HFFc6 (cell line): Measurements from ENCODE around the gene ACACB. TPM values are rescaled to one million over a fixed set of nuclear protein-coding genes. Genes with fewer than 3 reads are reported as not detected.

ENCODE experiments used
- DNase-seq: peaks from one replicate; pipeline ENCODE4 v3.0.0-alpha.2; 2018
- H3K27ac Mint-ChIP-seq: 2 replicates; pipeline ENCODE4 v1.8.0; 2020; ENCODE audit warnings: mild to moderate bottlenecking, mixed read lengths
- H3K27me3 Mint-ChIP-seq: 2 replicates; pipeline ENCODE4 v1.8.0; 2021; ENCODE audit warnings: mild to moderate bottlenecking, moderate library complexity, mixed read lengths; ENCODE audit not compliant: insufficient read depth
- H3K36me3 Mint-ChIP-seq: 2 replicates; pipeline ENCODE4 v1.8.0; 2021; ENCODE audit warnings: low read depth, mixed read lengths
- H3K4me1 Mint-ChIP-seq: 2 replicates; pipeline ENCODE4 v1.8.0; 2020; ENCODE audit warnings: low read depth, mixed read lengths
- H3K4me3 Mint-ChIP-seq: 2 replicates; pipeline ENCODE4 v1.8.0; 2020; ENCODE audit warnings: mild to moderate bottlenecking, moderate library complexity, mixed read lengths
- H3K9me3 Mint-ChIP-seq: 2 replicates; pipeline ENCODE4 v1.8.0; 2020; ENCODE audit warnings: mild to moderate bottlenecking, mixed read lengths
- total RNA-seq, 6 experiments: library from RNA; stranded (reverse); fragmentation: NEBNext Ultra II Directional; extraction: Animal tissue kit (Norgen Biotek cat#: 25700); gene quantifications; 2 replicates in 1 of 6; 3 replicates in 5 of 6; pipeline ENCODE4 v1.2.3, GENCODE V29; 2021
- TF ChIP-seq, protein P1 (sequence below): fragments of 200-600 bp; sonication (generic); IDR thresholded peaks from 2 replicates; pipeline ENCODE4 v1.5.0; 2021; ENCODE audit warnings: antibody characterized with exemption, mild to moderate bottlenecking

ACACB gene
- total RNA-seq, 6 experiments from 2014 or later, result 1.0 to 2.1 (median 1.3) TPM

DNA sequence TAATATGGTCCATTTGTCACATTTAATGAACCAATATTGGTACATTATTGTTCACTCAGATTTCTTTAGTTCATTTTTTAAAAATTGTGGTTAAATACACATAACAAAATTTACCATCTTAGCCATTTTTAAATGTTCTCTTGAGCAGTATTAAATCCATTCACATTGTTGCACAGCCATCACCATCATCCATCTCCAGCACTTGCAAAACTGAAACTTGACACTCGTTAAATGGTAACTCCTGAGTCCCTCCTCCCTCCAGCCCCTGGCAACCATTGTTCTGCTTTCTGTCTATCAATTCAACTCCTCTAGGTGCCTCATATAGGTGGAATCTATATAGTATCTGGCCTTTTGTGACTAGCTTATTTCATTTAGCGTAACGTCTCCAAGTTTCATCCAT lies 86.4 kb downstream of the ACACB start:
- no peak overlapping the region for H3K4me3 Mint-ChIP-seq
- H3K9me3 Mint-ChIP-seq, result peaks cover 8% of the 10 kb centered on the region; the same call in 1 of the 2 replicates
- H3K27me3 Mint-ChIP-seq, result no peaks in the 10 kb centered on the region; the same call in none of the 2 replicates
- TF ChIP-seq, protein P1, sequence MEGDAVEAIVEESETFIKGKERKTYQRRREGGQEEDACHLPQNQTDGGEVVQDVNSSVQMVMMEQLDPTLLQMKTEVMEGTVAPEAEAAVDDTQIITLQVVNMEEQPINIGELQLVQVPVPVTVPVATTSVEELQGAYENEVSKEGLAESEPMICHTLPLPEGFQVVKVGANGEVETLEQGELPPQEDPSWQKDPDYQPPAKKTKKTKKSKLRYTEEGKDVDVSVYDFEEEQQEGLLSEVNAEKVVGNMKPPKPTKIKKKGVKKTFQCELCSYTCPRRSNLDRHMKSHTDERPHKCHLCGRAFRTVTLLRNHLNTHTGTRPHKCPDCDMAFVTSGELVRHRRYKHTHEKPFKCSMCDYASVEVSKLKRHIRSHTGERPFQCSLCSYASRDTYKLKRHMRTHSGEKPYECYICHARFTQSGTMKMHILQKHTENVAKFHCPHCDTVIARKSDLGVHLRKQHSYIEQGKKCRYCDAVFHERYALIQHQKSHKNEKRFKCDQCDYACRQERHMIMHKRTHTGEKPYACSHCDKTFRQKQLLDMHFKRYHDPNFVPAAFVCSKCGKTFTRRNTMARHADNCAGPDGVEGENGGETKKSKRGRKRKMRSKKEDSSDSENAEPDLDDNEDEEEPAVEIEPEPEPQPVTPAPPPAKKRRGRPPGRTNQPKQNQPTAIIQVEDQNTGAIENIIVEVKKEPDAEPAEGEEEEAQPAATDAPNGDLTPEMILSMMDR, result no peak
- peaks cover 4% of the 10 kb centered on the region; the same call in 1 of the 2 replicates for H3K36me3 Mint-ChIP-seq
- no peaks in the 10 kb centered on the region for H3K4me1 Mint-ChIP-seq
- no peak overlapping the region for H3K27ac Mint-ChIP-seq
- DNase-seq, result no peak

DNA sequence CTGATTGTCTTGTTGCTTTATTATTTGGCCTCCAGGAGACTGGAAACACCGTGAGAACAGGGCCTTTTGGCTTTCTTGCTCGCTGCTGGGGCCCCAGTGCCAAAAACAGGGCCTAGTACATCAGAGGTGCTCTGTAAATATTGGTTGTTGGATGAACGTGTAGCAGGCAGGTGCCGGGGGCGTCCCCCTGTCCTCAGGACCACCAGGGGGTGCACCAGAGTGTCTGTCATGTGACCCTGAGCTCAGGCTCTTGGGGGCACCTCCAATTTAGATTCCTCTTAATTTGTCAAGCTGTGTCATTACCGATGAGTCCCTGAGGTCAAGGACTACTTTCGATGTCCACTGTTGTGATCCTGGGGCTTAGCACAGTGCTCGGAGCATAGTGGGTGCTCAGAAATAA lies 87.1 kb downstream of the ACACB start:
- no peak overlapping the region for H3K27ac Mint-ChIP-seq
- TF ChIP-seq, protein P1, result no peak
- no peak overlapping the region for H3K4me3 Mint-ChIP-seq
- DNase-seq, result no peak
- H3K36me3 Mint-ChIP-seq, result peaks cover 4% of the 10 kb centered on the region; the same call in 1 of the 2 replicates
- no peaks in the 10 kb centered on the region; the same call in none of the 2 replicates for H3K27me3 Mint-ChIP-seq
- H3K9me3 Mint-ChIP-seq, result peaks cover 8% of the 10 kb centered on the region; the same call in 1 of the 2 replicates
- no peaks in the 10 kb centered on the region for H3K4me1 Mint-ChIP-seq

DNA sequence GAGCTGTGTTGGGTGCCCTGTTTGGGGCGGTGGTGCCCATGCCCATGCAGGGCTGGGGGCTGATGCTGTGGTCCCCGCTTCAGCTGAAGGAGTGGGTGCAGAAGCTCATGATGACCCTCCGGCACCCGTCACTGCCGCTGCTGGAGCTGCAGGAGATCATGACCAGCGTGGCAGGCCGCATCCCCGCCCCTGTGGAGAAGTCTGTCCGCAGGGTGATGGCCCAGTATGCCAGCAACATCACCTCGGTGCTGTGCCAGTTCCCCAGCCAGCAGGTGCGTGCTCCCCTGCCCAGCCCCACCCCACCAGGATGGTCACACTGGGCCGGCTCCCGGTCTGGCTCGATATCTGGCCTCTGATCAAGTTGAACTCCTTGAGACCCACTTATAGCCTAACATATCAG lies 92.7 kb downstream of the ACACB start:
- Mint-ChIP-seq H3K36me3 (peaks cover 4% of the 10 kb centered on the region; the same call in 1 of the 2 replicates), H3K27me3 (no peaks in the 10 kb centered on the region; the same call in 1 of the 2 replicates), H3K4me3 (no peak overlapping the region), H3K27ac (no peak overlapping the region), H3K9me3 (peaks cover 4% of the 10 kb centered on the region; the same call in 1 of the 2 replicates), H3K4me1 (no peaks in the 10 kb centered on the region)
- no peak for DNase-seq
- TF ChIP-seq, protein P1, result no peak

DNA sequence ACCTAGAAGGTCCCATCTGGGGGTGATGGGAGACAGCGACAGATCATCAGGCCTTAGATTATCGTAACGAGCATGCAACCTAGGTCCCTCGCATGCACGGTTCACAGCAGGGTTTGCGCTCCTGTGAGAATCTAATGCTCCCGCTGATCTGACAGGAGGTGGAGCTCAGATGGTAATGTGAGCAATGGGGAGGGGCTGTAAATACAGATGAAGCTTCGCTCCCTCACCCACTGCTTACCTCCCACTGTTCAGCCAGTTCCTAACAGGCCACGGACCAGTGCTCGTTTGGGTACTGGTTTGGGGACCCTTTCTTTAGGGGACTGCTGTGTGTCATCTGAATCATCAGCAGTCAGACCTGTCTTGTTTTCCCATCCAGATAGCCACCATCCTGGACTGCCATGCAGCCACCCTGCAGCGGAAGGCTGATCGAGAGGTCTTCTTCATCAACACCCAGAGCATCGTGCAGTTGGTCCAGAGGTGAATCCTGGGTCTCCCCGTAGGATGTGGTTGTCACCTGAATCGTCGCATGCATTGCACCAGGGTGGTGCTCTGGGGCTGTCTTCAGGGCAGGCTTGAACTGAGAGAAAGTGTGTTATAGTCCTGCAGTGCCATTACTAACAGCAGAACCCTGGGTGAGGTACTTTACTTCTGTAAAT lies 96.2 kb downstream of the ACACB start:
- no peaks in the 10 kb centered on the region for H3K27me3 Mint-ChIP-seq
- H3K9me3 Mint-ChIP-seq, result no peaks in the 10 kb centered on the region
- H3K4me1 Mint-ChIP-seq, result no peaks in the 10 kb centered on the region
- no peak overlapping the region for H3K27ac Mint-ChIP-seq
- DNase-seq, result no peak
- no peak overlapping the region for H3K4me3 Mint-ChIP-seq
- no peaks in the 10 kb centered on the region for H3K36me3 Mint-ChIP-seq
- TF ChIP-seq, protein P1, result no peak

DNA sequence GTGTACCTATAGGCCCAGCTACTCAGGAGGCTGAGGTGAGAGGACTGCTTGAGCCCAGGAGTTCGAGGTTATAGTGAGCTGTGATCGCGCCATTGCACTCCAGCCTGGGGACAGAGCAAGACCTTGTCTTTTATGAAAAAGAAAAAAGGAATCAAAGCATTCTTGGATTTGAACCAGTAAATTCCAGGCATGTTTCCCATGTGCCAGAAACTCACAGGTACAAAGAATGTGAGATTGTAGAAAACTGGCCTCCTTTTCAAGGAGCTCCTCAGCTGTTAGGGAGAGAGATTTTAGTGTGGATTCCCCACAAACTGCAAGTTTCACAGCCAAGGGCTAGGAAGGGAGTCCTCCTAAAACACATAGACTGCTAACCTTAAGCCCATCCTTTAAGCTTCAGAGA lies 97.7 kb downstream of the ACACB start:
- Mint-ChIP-seq H3K36me3 (no peaks in the 10 kb centered on the region), H3K4me3 (no peak overlapping the region), H3K9me3 (no peaks in the 10 kb centered on the region), H3K27me3 (no peaks in the 10 kb centered on the region), H3K4me1 (no peaks in the 10 kb centered on the region), H3K27ac (no peak overlapping the region)
- DNase-seq, result no peak
- TF ChIP-seq, protein P1, result no peak
